Aorta (tissue), 5 donors: ENCODE measurements around the gene C2orf49. TPM values are rescaled to one million over a fixed set of nuclear protein-coding genes. Genes with fewer than 3 reads are reported as not detected.

Source experiments
- ATAC-seq: fragments of 200-7000 bp; cut with Tn5 transposase; one replicate; pipeline ENCODE4 v1.9.1; 2022; ENCODE audit warnings: moderate library complexity; ENCODE audit not compliant: low FRiP score
- DNase-seq, 2 donors: peaks; one replicate each; pipeline ENCODE4 v3.0.0-alpha.2; 2020
- H3K27ac ChIP-seq, 2 donors: one replicate each; pipeline ENCODE4 v1.5.1; 2013; ENCODE audit warnings: low read length in 2 of 2, mild to moderate bottlenecking in 2 of 2, moderate library complexity in 2 of 2, control low read depth in 1 of 2, inconsistent platforms in 1 of 2, low read depth in 1 of 2
- H3K27me3 ChIP-seq, 2 donors: one replicate each; pipeline ENCODE4 v1.6.1; 2013; ENCODE audit warnings: control low read depth in 1 of 2, low read length in 1 of 2, mild to moderate bottlenecking in 1 of 2, moderate library complexity in 1 of 2; ENCODE audit not compliant: insufficient read depth in 2 of 2, control insufficient read depth in 1 of 2
- H3K36me3 ChIP-seq, 2 donors: one replicate each; pipeline ENCODE4 v1.6.1; 2013; ENCODE audit warnings: control low read depth in 1 of 2, low read length in 1 of 2, mild to moderate bottlenecking in 1 of 2; ENCODE audit not compliant: insufficient read depth in 2 of 2, control insufficient read depth in 1 of 2
- H3K4me1 ChIP-seq, 2 donors: one replicate each; pipeline ENCODE4 v1.6.1; 2013; ENCODE audit warnings: low read length in 2 of 2, control low read depth in 1 of 2, mild to moderate bottlenecking in 1 of 2, moderate library complexity in 1 of 2; ENCODE audit not compliant: insufficient read depth in 2 of 2, control insufficient read depth in 1 of 2
- H3K4me3 ChIP-seq, 2 donors: one replicate each; pipeline ENCODE4 v1.5.1; 2013; ENCODE audit warnings: low read length in 2 of 2, control low read depth in 1 of 2, mild to moderate bottlenecking in 1 of 2
- H3K9me3 ChIP-seq: one replicate; pipeline ENCODE4 v1.6.1; 2013; ENCODE audit warnings: mild to moderate bottlenecking, low read length; ENCODE audit not compliant: control insufficient read depth
- WGBS, 2 donors: extraction: QIAGEN DNeasy Blood & Tissue Kit; methylation state at CpG; one replicate each; pipeline ENCODE4 v1.1.7; 2013; 5-methylcytosine and 5-hydroxymethylcytosine counted together
- intact Hi-C, 2 donors: fragments of 100-400 bp; cut with DNase I; formaldehyde crosslinking; loops; one replicate each; pipeline versions ENCODE4 v1.14.2 to v1.15.0; 2022
- polyA plus RNA-seq, 2 donors: library from polyadenylated mRNA; stranded (reverse); fragments of 200-250 nt; gene quantifications; one replicate each; pipeline ENCODE4 v1.2.3, GENCODE V29; 2013
- total RNA-seq, 2 donors: library from RNA; stranded (reverse); fragmentation: NEBNext Ultra II Directional; extraction: Animal tissue kit (Norgen Biotek cat#: 25700); gene quantifications; one replicate each; pipeline ENCODE4 v1.2.1, GENCODE V29; 2021
- donor health status: healthy with polysubstance abuse.
- donor health status: Bipolar disorder and iron deficiency.
- donor health status: DM: no; HTN: no; CAD: no.
- donor health status: DM: no; HTN: no; CAD: no.
- donor health status: DM: yes; HTN: yes; CAD: no.

Gene C2orf49
- total and polyA plus RNA-seq, 4 donors: 10.9 to 20.8 (median 12.8) TPM

- no peak for ATAC-seq
- peaks cover under 1 to 4% of the 10 kb centered on the region in 2 donors for H3K36me3 ChIP-seq
- no peaks in the 10 kb centered on the region for H3K9me3 ChIP-seq
- no peak overlapping the region for H3K4me3 ChIP-seq
- no peaks in the 10 kb centered on the region for H3K27me3 ChIP-seq
- intact Hi-C loops: no loop called here
- no peak overlapping the region for H3K27ac ChIP-seq
- H3K4me1 ChIP-seq: peaks cover 0 to 3% of the 10 kb centered on the region in 2 donors
- no peak for DNase-seq
These were observed 53.1 kb downstream of the C2orf49 start for GRCh38 chr2:105390454-105390853.

- no peak for ATAC-seq
- Histone ChIP-seq H3K27me3 (no peaks in the 10 kb centered on the region), H3K9me3 (no peaks in the 10 kb centered on the region), H3K4me3 (no peak overlapping the region), H3K27ac (no peak overlapping the region), H3K36me3 (peaks cover 0 to 3% of the 10 kb centered on the region in 2 donors), H3K4me1 (peaks cover 0 to 4% of the 10 kb centered on the region in 2 donors)
- 97 to 98% methylated on average over 5 of the region's 5 CpGs for WGBS, 2 donors
- intact Hi-C loops: no loop called here
- no peak for DNase-seq
These were observed 53.8 kb downstream of the C2orf49 start for GRCh38 chr2:105391058-105391627.

- no peak overlapping the region for H3K4me3 ChIP-seq
- H3K27me3 ChIP-seq: no peaks in the 10 kb centered on the region
- WGBS, 2 donors: 91 to 93% methylated on average over 9 of the region's 9 CpGs
- intact Hi-C loops: no loop called here
- H3K4me1 ChIP-seq: peaks cover 0 to 8% of the 10 kb centered on the region in 2 donors
- no peak for ATAC-seq
- peaks cover 0 to 3% of the 10 kb centered on the region in 2 donors for H3K36me3 ChIP-seq
- no peaks in the 10 kb centered on the region for H3K9me3 ChIP-seq
- no peak for DNase-seq
- H3K27ac ChIP-seq: no peak overlapping the region
These were observed 54.7 kb downstream of the C2orf49 start for GRCh38 chr2:105391763-105392662.

- intact Hi-C loops: no loop called here
- Histone ChIP-seq H3K4me3 (no peak overlapping the region), H3K27me3 (no peaks in the 10 kb centered on the region), H3K27ac (no peak overlapping the region), H3K36me3 (peaks cover 0 to 3% of the 10 kb centered on the region in 2 donors), H3K9me3 (no peaks in the 10 kb centered on the region), H3K4me1 (peaks cover 0 to 8% of the 10 kb centered on the region in 2 donors)
- no peak for ATAC-seq
- WGBS, 2 donors: 41 to 61% methylated on average over 13 of the region's 13 CpGs
- peak in 1 of 2 donors; percentile 63 for DNase-seq
These were observed 56.2 kb downstream of the C2orf49 start for GRCh38 chr2:105393373-105394055.

GRCh38 chr2:105394951-105395611 lies 57.7 kb downstream of the C2orf49 start:
- ATAC-seq (no peak), DNase-seq (no peak)
- H3K36me3 ChIP-seq: peaks cover 0 to 3% of the 10 kb centered on the region in 2 donors
- H3K9me3 ChIP-seq: no peaks in the 10 kb centered on the region
- intact Hi-C loops: no loop called here
- H3K27ac ChIP-seq: no peak overlapping the region
- peaks cover 0 to 8% of the 10 kb centered on the region in 2 donors for H3K4me1 ChIP-seq
- H3K27me3 ChIP-seq: no peaks in the 10 kb centered on the region
- no peak overlapping the region for H3K4me3 ChIP-seq
- 90 to 92% methylated on average over 12 of the region's 12 CpGs for WGBS, 2 donors

- Histone ChIP-seq H3K27me3 (no peaks in the 10 kb centered on the region), H3K4me1 (peaks cover 0 to 8% of the 10 kb centered on the region in 2 donors), H3K4me3 (no peak overlapping the region), H3K9me3 (no peaks in the 10 kb centered on the region), H3K36me3 (peaks cover 0 to 3% of the 10 kb centered on the region in 2 donors), H3K27ac (no peak overlapping the region)
- DNase-seq: no peak
- no peak for ATAC-seq
- intact Hi-C loops: no loop called here
- WGBS, 2 donors: 93% methylated on average over 7 of the region's 7 CpGs
These were observed 58.4 kb downstream of the C2orf49 start for GRCh38 chr2:105395691-105396090.

- Histone ChIP-seq H3K27ac (no peak overlapping the region), H3K4me1 (peaks cover 0 to 8% of the 10 kb centered on the region in 2 donors), H3K9me3 (no peaks in the 10 kb centered on the region), H3K36me3 (peaks cover 0 to 3% of the 10 kb centered on the region in 2 donors), H3K27me3 (no peaks in the 10 kb centered on the region), H3K4me3 (no peak overlapping the region)
- DNase-seq (peak; percentile 58 to 86), ATAC-seq (no peak)
- intact Hi-C loops: no loop called here
- WGBS, 2 donors: 84 to 88% methylated on average over 12 of the region's 12 CpGs
These were observed 59.1 kb downstream of the C2orf49 start for GRCh38 chr2:105396254-105397024.
